ENCODE data around the gene LDLRAD4.

LDLRAD4 gene

GRCh38 chr18:13229001-13229671 lies 10.6 kb downstream of the LDLRAD4 start:
- no peak for DNase-seq (ENCODE audit: low spot score)

DNA sequence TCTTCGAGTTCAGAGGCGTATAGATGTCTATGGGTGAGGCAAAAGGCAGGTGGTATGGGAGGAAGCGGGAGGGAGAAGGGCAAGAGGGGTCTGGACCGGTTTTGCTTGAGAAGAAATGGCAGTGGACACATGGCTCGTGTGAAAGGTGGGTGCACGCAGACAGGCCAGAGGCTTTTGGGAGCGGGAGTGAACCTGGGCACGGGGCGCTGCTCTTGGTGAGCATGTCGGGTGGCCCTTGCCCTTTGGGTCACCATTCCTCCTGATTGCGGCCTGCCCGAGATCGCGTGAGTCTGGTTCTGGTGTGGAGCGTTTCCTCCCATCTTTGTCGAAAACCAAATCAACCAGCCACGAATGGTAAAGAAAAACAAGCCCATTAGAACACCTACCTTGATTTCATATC lies 12.6 kb downstream of the LDLRAD4 start:
- DNase-seq (ENCODE audit: low spot score), result no peak

- peak; percentile 79 for DNase-seq (ENCODE audit: low spot score)
Measured at GRCh38 chr18:13232086-13232917, 13.7 kb downstream of the LDLRAD4 start.

GRCh38 chr18:13232971-13233786 lies 14.6 kb downstream of the LDLRAD4 start:
- no peak for DNase-seq (ENCODE audit: low spot score)

DNA sequence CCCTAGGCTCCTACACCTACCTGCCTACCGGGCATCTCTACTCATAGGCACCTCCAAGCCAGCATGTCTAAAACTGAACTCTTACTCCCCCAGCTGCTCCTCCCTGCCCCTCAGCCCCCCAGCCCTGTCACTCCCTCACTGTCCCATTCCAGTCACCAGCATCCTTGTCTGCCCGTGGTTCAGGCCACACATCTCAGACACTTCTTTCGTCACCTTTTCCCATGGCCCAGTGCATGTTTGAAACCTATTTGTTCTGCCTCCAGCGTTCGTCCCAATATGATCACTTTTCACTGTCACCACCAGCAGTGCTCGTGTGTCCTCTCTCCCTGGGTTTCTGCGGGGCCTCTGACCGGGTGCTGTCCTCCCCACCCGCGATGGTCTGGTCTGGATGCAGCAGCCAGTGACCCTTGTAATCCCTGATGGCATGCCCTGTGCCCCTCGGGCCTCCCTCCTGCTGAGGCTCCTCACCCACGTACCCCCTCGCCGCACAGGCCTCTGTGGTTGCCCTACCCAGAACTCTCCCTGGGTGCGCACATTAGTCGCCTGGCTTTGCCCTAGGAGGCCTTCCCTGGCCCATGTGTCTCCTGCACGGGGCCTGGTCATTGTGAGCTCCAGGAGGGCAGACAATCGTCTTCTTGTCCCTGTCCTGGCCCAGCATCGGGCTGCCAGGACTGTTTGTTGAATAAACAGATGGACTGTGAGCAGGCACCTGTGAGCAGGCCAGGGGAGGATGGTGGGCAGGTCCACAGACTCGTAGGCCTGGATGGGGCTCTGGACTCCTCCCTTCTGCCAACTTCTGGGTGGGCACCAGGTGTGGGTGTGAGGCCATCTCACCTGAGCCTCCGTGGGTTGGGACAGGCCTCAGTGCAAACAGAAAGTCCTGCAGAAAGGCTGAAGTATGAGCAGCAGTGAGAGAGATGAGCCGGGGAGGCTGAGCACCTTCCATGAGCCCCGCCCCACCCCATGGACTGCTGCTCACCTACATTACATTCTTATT lies 15.5 kb downstream of the LDLRAD4 start:
- peak; percentile 66 for DNase-seq (ENCODE audit: low spot score)

DNA sequence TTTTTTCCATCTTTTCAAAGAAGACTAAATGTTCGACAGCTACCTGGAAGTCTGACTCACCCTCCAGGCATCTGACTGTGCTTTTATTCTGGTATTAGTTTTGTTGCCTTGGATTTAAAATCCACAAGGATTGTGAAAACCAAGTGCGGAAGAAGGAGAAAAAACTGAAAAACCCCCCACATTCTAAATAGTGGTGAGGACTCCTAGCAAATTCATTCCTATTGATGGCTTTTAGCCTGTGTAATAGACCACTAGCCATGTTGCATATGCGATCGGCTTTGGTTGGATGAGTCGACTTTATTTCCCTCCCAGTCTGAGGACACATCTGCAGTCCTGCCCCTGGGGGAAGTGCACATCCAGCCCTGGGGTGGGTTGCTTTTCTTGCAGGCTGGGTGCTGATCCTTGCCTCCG lies 16.9 kb downstream of the LDLRAD4 start:
- no peak for DNase-seq (ENCODE audit: low spot score)

DNA sequence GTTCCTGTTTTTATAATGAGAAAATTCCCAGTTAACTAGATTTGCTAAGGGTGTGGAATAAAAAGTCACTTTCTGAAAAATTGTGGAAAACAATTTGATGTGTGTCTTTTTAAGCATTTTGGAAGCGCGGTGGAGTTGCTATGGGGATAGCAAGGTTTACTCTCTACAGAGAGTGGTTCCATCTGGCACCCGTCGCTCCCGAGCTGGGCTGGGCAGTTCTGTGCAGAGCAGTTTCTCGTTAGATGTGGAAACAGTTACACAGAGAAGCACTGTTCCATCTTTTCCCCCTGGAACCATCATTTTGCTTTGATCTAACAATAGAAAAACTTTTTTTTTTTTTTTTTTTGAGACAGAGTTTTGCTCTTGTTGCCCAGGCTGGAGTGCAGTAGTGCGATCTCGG lies 17.4 kb downstream of the LDLRAD4 start:
- peak; percentile 85 for DNase-seq (ENCODE audit: low spot score)

DNA sequence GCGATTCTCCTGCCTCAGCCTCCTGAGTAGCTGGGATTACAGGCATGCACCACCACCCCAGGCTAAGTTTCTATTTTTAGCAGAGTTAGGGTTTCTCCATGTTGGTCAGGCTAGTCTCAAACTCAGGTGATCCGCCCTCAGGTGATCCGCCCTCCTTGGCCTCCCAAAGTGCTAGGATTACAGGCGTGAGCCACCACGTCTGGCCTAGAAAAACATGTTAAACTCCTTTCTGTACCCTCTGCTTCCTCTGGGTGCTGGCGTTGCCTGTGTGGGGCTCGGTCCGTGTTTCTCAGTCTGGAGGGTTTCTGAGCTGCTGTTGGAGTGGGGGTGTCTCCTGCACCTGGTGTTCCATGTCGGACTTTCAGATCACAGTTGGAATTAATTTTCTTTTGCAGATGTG lies 17.9 kb downstream of the LDLRAD4 start:
- no peak for DNase-seq (ENCODE audit: low spot score)

DNA sequence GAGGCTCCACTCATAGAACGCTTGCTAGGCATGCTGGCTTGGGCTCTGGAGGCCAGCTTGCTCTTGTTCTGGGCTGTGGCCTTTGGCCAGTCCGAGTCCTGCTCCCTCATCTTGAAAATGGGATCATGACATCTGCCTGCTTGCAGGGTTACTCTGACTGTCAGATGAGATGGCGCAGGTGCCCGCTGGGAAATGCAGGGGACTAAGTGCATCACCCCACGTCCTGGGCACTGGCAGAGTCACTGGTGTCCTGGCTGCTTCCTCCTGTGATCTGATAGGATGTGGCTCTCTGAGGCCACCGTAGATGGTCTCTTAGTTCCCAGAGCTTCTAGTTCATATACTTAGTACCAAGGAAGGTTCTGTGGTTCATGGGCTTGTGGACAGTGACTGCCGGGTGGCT lies 18.5 kb downstream of the LDLRAD4 start:
- DNase-seq (ENCODE audit: low spot score), result no peak

DNA sequence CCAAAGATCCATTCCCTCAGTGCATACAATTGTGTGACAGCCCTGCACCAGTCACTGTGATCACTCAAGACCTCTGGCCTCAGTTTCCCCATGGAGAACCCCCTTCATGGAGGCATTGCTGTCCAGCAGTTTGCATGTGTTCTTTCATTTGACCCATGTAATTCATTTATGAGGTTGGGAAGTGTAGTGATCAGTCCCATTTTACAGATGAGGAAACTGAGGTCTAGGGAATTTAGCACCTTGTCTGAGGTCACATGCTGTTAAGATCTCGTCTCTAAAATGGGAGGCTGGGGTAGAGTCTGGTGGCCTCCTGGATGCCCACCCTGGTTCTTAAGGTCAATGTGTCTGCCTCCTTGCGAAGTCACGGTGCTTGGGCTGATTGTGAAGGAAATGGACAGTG lies 19.1 kb downstream of the LDLRAD4 start:
- no peak for DNase-seq (ENCODE audit: low spot score)

DNA sequence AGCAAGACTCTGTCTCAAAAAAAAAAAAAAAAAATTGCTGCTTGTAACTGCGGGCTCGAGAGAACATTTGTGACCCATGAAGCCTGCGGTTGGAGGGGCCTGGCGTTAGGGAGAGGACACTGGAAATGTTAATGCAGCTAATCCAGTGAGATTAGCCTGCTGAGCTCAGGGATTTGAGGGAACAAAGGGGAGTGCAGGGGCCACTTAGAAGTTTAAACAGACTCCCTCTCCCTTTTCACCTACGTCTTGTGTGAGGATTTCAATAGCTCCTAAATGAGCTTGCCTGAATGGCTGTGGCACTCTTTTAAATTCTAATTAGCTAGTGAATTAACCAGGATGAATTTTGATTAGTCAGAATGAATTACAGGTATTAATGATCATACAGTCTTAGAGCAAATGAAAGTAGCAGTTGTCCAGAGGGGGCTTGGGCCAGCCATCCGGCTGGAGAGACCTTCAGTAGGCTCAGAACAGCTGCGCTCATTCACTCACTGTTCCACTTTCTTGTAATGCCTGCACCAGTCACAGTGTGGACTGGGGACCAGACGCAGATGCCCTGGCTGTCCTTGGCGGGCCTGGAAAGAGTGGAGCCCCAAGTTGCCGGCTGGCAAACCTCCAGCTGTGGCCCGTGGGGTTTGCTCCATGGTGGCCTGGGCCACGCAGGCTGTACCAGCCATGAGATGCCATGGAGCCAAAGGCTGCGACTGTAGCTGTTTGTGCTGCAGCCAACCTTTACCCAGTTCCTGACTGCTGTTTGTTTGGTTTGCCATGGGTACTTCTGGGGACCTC lies 20.8 kb downstream of the LDLRAD4 start:
- no peak for DNase-seq (ENCODE audit: low spot score)

- no peak for DNase-seq (ENCODE audit: low spot score)
Measured at GRCh38 chr18:13240060-13240725, 21.6 kb downstream of the LDLRAD4 start.

GRCh38 chr18:13241083-13241892 lies 22.7 kb downstream of the LDLRAD4 start:
- no peak for DNase-seq (ENCODE audit: low spot score)

GRCh38 chr18:13241893-13242175 lies 23.3 kb downstream of the LDLRAD4 start:
- DNase-seq (ENCODE audit: low spot score), result no peak

DNA sequence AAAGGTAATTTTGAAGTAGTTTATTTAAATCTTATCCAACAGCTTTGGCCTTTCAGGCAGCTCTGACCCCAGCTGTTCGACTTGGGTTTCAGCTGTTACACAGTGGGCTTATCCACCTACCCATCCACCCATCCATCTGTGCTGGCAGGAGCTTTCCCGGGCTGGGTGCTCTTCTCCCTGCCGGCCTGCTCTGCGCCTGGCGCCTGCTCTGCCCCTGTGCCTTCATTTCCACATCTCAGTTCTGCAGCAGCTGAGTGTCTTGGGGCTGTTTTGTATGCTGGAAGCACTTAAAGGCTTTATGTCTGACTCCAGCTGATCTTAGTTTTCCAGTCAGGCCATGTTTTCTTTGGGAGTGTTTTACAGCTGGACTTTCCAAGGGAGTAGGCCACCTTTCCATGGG lies 24.2 kb downstream of the LDLRAD4 start:
- DNase-seq (ENCODE audit: low spot score), result no peak

DNA sequence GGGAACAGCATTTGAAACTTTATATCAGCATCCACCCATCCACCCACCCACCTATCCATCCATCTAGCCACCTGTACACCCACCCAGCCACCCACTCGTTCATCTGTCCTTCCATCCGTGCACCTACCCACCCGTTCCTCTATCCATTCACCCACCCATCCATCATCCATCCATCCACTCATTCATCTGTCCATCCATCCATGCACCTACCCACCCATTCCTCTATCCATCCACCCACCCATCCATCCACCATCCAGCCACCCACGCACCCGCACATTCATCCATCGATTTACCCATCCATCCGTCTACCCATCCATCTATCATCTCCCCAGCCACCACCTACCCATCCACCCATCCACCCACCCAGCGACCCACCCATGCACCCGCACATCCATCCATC lies 24.8 kb downstream of the LDLRAD4 start:
- no peak for DNase-seq (ENCODE audit: low spot score)

DNA sequence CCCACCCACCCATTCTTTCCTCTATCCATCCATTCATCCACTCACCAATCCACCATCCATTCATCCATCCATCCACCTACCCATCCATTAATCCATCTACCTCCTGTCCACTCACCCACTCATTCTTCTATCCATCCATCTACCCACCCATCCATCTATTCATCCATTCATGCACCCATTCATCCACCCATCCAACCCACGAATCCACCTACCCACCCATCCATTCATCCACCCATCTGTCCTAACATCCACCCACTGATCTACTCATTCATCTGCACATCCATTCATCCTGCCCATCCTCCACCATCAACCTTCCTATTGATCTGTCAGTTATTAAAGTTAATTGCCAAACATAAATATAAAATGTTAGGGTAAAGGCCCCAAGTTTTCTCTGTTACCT lies 25.6 kb downstream of the LDLRAD4 start:
- no peak for DNase-seq (ENCODE audit: low spot score)

GRCh38 chr18:13245481-13246000 lies 27.0 kb downstream of the LDLRAD4 start:
- no peak for DNase-seq (ENCODE audit: low spot score)

DNA sequence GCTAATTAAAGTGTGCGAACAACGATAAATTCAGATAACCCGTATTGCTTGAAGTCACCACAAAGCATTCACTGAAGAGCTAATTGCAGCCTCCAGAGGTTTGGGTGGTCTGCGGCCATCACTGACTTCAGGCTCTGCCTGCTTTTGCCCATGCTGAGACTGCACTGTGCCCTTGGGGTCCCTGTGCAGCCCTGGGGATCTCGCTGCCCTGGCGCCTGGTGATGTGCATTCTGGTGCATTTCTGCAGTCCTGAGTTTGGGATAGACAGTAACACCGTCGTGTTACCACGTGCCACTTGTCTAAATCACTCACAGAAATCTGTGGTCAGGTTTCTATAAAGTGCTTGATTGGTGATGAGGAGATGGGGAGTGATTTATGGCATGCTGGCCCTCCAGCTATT lies 27.6 kb downstream of the LDLRAD4 start:
- DNase-seq (ENCODE audit: low spot score), result no peak
